HG02938 (cell line): Measurements from ENCODE around the gene GP9.

Experiments
- ATAC-seq: cut with Tn5 transposase; IDR thresholded peaks from one replicate; pipeline ENCODE4 v1.9.1; 2021; ENCODE audit warnings: mild to moderate bottlenecking, moderate library complexity; ENCODE audit not compliant: unreplicated experiment

The GP9 gene

DNA sequence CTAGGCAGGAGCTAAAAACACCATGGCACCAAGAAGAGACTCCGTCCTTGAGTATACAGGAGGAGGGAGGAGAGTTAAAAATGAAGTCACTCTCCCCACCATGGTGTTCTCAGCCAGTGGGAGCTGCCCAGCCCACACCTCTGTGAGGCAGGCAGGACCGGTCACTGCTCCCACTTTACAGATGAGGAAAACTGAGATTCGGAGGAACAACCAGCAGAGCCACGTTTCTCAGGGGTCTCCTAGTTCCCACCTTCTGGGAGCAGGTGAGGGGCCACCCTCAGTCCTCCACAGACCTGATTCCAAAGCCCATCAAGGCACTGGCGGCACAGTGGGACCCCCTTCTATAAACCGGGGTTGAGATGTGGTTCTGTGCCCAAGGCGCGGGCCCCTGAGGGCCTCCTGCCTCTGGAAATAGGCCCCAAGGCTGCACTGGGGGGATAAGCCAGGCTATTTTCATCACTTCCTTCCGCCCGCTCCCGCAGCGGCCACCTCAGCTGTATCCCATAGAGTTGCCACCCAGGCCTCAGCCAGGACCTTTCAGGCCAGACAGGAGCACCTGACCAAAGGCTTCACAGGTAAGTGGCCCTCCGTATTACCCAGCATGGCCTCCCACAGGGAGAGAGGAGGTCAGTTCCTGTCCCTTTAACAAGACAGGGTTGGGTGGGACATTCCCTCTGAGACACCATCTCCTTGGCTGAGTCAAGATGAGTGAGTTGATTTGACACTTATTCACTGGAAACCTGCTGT is at the start of gene GP9:
Gene GP9, plus strand, starts transcription at position 504 of the 747 bp plus-strand sequence. CDS start 961 bp downstream, outside the sequence.
- no peak for ATAC-seq

DNA sequence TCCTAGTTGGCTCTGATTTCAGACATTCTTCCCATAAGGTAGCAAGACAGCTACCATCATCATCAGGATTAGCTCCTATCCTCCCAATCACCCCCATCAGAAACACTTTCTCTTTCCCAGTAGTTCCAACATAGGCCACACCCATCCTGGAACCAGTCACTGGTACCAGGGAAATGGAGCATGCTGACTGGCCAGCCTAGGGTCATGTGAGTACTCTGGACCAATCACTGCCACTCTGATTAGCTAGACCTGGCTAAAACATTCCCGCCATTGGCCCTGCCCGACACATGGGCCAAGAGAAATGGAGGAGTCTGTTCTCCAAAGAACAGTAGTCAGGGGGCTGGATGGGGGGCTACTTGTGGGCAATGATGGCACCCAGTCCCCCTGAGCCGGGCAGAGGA is 47.1 kb upstream of the GP9 start:
- ATAC-seq = no peak

DNA sequence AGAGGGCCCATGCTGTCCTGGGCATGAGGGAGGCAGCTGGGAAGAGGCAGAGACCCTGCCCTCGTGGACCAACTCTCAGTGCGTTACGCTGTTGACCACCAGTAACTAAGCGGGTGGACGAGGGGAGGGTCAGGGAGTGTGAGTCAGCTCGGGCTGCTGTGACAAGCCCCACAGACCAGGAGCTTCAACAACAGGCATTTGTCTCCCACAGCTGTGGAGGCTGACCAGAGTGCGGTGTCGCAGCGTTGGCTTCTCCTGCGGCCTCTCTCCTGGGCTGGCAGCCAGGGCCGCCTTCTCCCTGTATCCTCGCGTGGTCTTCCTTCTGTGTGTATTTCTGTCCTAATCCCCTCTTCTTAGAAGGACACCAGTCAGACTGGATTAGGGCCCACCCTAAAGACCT is 46.4 kb upstream of the GP9 start:
- ATAC-seq = no peak

DNA sequence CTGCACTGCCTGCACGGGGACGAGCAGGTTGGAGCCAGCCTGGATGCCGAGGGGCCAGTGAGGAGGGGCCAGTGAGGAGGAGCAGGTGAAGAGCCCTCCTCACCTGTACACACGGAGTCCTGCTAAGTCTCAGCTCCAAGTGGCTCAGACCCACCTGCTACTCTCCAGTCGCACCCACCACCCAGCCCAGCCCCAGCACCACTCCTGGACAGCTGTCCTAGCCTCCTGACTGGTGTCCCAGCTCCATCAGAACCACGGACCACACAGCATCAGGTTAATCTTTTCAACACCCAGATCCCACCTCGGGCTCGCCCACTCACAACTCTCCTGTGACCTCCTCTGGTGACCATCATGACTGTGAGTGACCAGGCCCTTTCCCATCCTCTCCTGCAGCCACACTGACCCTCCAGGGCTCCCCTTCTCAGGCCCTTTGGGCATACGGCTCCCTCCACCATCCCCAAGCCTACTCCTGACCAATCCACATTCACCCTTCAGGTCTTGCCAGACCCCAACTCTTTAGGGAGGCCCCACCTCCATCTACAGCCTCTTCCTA is 45.7 kb upstream of the GP9 start:
- no peak for ATAC-seq

DNA sequence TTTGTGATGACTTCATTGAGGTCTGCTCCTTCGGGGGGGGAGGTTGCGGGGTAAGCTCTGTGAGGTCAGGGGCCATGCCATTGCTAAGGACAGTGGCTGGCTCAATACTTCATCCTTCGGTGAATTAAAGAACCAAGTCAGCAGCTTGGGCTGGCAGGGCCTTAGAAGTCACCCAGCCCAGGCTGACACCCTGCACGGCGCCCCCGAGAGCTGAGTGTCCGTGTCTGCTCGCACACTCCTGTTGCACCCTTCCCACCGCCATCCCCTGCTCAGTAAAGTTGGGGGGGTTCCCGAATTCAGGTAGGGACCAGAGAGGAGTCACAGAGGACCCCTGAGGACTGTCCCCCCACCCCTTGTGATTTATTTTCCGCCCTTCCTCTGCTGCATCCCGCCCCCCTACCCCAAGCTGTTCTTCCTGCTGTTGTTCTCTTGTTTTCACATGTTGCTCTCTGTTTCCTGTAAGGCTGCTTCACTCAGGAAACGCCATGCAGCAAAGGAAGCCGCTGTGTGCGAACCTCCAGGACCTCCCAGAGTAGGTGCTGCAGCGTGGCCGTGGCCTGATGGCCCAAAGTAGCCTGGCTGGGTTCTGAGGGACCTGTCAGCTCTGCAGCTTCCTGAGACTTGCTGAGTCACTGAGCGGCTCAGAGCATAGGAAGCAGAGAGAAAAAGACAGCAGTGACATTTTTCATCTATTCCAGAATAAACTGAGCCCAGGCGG is 45.0 kb upstream of the GP9 start:
- ATAC-seq = no peak

DNA sequence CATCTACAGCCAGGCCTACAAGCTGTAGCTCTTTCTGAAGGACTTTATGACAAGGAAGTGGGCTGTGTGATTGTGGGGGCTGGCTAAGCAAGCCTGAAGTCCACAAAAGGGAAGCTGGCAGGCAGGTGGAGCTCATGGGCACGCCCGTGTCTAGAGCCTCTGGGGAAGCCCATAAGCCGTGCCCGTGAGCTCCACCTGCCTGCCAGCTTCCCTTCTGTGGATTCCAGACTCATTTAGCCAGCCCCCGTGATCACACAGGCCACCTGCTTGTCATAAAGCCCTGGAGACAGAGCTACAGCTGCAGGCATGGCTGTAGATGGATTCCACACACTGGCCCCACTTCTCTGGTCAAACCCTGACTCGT is 44.2 kb upstream of the GP9 start:
- no peak for ATAC-seq

DNA sequence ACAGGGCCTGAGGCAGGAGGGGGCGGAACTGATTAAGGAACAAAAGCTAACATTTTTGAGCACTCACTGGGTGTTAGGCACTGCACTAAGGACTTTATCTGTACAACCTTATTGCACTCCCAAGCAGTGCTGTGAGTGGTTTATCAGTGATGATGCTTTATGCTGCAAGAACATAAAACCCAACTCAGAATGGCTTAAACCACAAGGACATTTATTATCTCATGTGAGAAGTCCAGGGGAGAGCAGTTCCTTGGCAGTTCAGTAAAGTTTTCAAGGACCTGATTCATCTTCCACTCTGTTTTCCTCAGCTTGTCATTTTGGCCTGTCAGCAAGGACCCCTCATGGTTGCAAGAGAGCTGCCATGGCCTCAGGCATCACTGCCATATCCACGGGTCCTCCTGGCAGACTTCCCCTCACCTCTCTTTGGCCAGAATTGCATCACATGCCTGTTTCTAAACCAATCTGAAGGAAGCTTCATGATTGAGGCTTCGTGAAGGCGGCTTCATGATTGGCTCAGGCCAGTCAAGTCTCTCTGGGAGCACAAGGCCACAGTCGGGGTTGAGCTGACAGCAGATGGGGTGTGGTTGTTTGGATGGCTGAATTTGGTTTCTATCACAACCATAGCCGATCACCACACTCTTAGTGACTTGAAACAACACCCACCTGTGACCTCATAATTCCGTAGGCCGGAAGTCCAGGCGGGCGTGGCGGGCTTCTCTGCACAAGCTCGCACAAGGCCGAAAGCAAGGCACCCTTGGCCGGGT is 43.7 kb upstream of the GP9 start:
- ATAC-seq = peak; percentile 59

DNA sequence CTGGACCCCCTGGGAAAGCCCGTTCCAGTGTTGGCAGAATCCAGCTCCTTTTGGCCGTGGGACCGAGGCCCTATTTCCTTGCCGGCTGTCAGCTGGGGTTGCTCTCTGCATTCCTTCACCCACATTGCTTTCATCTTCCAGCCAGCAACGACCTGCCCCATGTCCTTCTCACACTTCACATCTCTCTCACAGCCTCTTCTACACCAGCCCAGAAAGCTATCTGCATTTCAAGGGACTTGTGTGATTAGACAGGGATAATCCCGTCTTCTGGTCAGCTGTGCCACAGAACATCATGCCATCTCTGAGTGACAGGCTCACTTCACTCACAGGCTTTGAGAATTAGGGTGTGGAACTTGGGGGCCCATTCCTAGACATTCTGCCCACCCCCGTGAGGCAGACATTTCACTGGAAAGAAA is 43.1 kb upstream of the GP9 start:
- ATAC-seq = no peak

DNA sequence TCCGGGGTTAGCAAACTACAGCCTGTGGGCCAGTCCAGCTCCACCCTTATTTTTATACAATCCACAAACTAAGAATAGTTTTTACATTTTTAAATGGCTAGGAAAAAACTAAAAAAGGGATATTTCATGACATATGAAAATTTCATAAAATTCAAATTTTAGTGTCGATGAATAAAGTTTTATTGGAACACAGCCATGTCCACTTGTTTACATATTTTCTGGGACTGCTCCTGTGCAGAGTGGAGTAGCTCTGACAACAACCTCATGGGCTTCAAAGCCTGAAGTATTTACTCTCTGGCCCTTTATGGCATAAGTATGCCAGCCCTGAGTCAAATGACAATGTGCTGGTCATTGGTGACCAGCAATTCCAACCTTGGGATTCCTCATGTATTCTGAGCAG is 42.3 kb upstream of the GP9 start:
- no peak for ATAC-seq

DNA sequence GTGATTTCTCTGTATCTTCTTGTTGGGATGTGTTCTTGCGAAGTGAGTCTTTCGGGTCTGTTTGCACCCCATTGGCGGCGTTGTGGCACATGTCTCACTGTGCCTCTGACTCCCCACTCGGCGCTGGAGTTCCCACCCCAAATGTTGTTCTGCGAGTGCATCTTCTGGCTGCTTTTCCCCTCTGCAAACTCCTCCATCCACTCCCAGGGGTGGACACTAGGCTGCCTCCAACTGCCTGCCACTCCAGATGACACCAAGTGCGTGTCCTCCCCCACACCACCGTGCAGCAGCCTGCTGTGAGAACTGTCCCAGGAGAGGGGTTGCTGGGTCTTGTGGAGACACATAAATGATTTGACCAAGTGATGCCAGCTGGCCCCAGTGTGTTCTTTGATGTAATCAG is 41.8 kb upstream of the GP9 start:
- ATAC-seq = no peak

DNA sequence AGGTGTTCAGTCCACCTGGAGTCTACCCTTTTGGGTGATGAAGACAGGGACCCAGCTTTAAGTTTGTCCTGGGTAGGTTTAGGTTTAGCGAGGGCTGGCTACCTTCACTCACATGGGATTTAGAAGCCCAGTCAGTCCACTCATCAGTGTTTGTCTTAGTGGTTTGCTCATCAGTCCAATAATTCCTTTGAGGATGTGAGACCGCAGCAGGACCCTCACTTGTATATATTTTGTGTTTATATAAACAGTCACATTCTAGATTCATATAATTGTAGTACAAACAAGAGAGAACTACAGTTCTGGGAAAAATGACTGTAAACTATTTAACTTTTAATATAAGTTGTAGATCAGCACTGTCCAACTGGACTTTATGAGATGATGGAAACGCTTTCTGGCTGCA is 41.3 kb upstream of the GP9 start:
- no peak for ATAC-seq

DNA sequence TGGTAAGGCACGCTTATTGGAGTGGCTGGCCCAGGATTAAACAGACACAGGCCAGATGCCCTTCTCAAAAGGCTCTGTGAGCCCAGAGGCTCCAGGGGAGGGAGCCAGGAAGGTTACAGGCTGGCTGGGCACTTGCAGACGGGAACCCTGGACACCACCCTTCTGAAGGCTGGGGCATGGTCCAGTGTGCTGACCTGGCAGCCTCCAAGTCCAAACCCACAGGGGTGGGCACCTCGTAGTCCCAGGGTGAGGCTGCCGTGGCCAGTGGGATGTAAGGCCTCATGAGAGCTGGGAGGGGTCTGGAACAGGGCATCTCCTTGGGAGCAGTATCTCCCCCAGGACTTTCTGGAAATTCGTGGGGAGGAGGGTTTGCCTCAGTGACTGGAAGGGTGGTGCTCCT is 39.9 kb upstream of the GP9 start:
- no peak for ATAC-seq

DNA sequence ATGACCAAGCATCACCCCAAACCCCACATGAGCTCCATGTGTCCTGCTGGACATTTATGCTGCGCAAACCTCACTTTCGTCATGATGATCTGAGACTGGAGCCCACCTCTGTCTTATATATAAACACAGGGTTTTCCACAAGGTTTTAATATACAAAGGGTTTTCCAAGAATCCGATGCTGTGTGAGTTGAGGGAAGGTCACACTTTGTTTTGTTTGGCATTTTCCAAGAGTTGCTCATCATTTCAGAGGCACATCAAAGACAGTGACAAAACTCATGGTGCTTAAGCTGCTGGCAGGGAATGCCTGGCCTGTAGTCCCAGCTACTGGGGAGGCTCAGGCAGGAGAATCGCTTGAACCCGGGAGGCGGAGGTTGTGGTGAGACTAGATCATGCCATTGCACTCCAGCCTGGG is 39.4 kb upstream of the GP9 start:
- no peak for ATAC-seq

DNA sequence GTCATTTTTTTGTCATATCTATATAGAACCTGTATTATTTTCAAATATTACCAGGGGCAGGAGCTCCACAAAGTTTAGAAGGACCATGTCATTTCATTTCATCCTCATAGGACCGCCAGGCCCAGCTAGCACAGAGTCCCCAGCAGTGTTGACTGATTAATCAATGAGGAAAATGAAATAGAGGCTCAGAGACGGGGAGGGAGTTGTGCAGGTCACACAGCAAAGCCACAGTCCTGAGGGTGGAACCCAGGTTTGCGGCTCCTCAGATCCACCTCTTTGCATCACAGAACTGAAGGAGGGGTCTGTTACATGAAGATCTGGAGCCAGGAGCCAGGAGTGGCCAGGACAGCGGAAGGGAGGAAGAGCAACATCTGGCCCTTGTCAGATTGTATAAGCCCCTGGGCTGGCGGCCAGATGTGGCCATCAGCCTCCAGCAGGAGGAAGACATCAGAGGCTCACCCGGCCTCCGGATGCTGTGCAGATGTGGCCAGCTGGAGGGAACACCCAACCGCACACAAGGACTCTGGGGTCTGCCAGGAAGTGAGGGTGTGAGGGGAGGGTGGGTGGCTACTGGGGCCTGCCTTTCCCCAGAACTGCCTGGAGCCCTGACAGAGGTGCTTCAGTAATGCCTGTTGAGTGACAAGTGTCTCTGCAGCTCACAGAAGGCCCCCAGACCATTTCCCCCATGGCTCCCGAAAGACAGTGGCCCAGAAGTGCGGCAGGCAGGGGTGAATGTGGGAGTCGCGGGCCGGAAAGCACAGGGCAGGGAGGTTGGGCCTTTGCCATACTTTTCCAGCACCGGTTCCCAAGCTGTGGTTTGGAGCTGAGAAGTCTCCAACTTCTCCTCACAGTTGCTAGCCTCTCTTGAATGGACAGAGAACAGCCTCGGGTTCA is 38.2 kb upstream of the GP9 start:
- ATAC-seq = no peak

DNA sequence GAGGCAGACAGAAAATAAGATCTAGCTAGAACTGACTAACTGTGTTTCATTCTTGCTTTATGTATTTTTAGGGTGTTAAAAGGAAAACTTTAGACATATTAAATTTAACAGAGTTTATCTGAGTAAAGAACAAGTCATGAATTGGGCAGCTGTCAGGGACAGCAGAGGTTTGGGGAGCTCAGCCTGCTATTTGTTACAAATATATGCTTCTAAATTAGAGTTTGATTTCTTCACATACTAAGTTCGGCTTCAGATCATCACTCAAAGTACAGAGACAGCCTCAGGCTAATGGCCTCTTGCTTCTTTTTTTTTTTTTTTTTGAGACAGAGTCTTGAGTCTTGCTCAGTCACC is 37.6 kb upstream of the GP9 start:
- ATAC-seq = no peak

DNA sequence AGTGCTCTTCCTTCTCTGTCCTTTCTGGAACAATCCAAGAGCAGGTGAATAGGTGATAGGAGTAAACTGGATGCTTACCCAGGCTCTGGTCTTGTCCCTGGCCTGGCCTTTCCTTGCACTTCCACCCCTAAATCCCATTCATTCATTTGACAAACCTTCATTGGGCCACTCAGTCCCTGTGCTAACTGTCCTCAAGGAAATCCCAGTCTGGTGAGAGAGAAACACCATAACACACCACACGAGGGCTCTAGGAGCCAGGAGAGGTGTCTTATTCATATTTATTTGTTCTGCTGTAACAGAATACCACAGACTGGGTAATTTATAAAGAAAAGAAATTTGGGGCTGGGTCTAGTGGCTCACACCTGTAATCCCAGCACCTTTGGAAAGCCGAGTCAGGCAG is 36.7 kb upstream of the GP9 start:
- ATAC-seq = no peak

DNA sequence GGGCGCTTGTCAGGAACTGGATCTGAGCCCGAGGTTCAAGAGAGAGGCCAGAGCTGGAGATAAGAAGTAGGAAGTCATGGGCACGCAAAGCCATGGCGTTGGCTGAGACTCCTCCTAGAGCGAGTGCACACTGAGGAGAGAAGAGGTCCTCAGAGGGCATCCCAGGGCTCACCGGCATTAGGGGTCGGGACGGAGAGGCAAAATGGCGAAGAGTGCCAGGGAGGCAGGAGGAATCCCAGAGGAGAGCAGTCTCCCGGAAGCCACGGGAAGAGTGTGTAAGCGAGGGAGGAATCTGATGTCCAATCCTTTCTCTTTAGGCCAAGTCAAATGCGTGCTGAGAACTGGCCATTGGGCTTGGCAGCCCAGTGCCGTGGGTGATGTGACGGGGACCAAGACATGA is 35.5 kb upstream of the GP9 start:
- ATAC-seq = no peak

DNA sequence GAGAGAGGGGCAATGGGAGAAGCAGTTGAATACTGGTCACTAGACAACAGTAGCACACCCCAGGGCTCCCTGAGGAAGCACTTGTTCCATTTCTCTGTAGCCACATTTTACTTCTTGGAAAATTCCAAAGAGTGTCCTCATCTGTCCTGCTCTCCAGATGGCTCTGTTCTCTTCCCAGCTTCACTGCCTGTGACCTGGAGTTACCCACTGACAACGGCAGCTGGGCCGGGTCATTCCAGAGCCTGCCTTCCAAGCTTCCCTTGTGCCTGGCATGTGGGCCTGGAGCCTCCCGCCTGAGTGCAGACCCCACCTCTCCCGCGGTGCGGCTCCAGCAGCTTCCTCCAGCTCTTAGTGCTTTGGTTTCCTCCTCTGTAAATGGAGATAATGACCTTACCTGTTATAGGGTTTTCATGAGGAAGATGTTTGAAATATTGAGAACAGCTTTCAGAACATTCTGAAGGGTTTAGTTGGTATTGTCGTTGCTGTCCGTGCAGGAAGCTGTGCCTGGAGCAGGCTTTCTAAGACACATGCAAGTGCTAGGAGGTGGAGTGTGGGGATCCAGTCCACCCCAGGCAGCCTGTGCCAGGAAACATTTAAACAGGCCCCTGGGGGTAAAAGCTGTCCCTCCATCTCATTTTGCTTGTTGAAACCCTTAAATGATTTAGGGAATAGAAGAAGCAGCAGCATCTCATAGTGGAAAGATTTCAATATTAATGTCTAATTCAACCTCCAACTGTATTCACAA is 34.7 kb upstream of the GP9 start:
- no peak for ATAC-seq

DNA sequence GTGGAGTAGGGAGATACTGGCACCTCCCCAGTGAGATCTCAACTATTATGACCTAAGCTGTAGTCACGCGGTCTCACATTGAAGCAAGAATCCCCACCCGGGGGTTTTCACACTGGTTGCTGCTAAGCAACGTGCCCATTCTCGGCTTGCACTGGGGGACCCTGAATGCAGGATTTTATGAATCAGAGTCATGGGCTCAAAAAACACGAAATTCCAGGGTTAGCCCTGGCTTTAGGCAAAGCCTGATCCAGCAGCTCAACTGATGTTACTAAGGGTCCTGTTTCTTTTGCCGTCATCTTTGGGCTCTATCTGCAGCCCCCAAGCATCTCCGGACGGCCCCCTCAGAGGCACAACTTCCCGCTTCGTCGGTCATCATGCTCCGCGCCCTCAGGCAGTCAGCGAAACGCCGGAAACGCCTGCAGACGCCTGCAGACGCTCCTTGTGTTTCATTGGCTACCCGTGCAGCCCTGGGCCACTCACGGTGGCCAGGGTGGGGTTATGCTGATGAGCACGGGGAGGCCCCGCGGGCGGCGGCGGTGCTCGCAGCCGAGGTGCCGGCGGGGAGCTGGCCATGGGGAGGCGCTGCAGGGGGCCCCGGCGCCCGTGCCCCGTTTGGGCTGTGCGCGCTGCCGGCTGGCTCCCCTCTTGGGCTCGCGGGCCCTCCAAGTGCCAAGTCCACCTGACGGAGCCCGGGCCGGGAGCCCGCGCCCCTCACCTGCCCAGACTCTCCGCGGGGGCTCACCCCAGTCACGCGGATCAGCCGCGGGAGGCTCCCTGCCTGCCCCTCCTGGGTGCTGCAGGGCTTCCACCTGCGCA is 33.6 kb upstream of the GP9 start:
- ATAC-seq = peak; percentile 96
